Skeletal muscle tissue (tissue), 4 donors: Measurements from ENCODE around the gene PFKFB4. TPM values are rescaled to one million over a fixed set of nuclear protein-coding genes. Genes with fewer than 3 reads are reported as not detected.
A peak's percentile ranks its signal among the peaks of the same experiment; 100 is the strongest.

Source experiments
- H3K27ac ChIP-seq: one replicate; pipeline ENCODE4 v1.7.0; 2013; ENCODE audit warnings: mild to moderate bottlenecking, low read depth, low read length, inconsistent platforms
- H3K27me3 ChIP-seq, 3 donors: one replicate each; pipeline ENCODE4 v1.7.0; 2013; ENCODE audit warnings: low read length in 3 of 3; ENCODE audit not compliant: control insufficient read depth in 3 of 3, insufficient read depth in 3 of 3
- H3K36me3 ChIP-seq, 3 donors: one replicate each; pipeline ENCODE4 v1.7.0; 2013; ENCODE audit warnings: low read length in 3 of 3; ENCODE audit not compliant: control insufficient read depth in 3 of 3, insufficient read depth in 3 of 3
- H3K4me1 ChIP-seq, 3 donors: one replicate each; pipeline ENCODE4 v1.7.0; 2013; ENCODE audit warnings: low read length in 3 of 3, mild to moderate bottlenecking in 3 of 3; ENCODE audit not compliant: control insufficient read depth in 3 of 3, insufficient read depth in 3 of 3
- H3K4me3 ChIP-seq, 3 donors: one replicate each; pipeline ENCODE4 v1.7.0; 2013; ENCODE audit warnings: low read length in 3 of 3
- H3K9ac ChIP-seq, 3 donors: one replicate each; pipeline ENCODE4 v1.7.0; 2013; ENCODE audit warnings: low read length in 3 of 3, mild to moderate bottlenecking in 3 of 3, moderate library complexity in 2 of 3, low read depth in 1 of 3
- H3K9me3 ChIP-seq, 3 donors: one replicate each; pipeline ENCODE4 v1.7.0; 2013; ENCODE audit warnings: low read length in 3 of 3; ENCODE audit not compliant: control insufficient read depth in 3 of 3
- total RNA-seq: library from RNA; depleted of rRNA; stranded (reverse); fragments of >200 nt; gene quantifications from one replicate; pipeline ENCODE4 v1.2.3, GENCODE V29; 2014
- donor health status: Osteomylitis.

PFKFB4 gene
- total RNA-seq, 1 donor from 2014 or later = 8.4 TPM

GRCh38 chr3:48562367-48563095 is 5.9 kb upstream of the PFKFB4 start:
- H3K9ac ChIP-seq = peak overlapping the region in 1 of 3 donors; percentile 16
- H3K4me1 ChIP-seq = peaks cover 36 to 50% (median 43%) of the 10 kb centered on the region in 3 donors
- H3K4me3 ChIP-seq = no peak overlapping the region
- H3K9me3 ChIP-seq = no peaks in the 10 kb centered on the region
- no peaks in the 10 kb centered on the region for H3K27me3 ChIP-seq
- H3K36me3 ChIP-seq = peaks cover 0 to 4% (median 3%) of the 10 kb centered on the region in 3 donors
- no peak overlapping the region for H3K27ac ChIP-seq

- H3K27me3 ChIP-seq = no peaks in the 10 kb centered on the region
- H3K4me3 ChIP-seq = peak overlapping the region; percentile 61 to 76 (median 71)
- H3K9me3 ChIP-seq = no peaks in the 10 kb centered on the region
- peaks cover 0 to 3% (median 1%) of the 10 kb centered on the region in 3 donors for H3K36me3 ChIP-seq
- peaks cover 45 to 59% (median 52%) of the 10 kb centered on the region in 3 donors for H3K4me1 ChIP-seq
- peak overlapping the region; percentile 66 to 83 (median 71) for H3K9ac ChIP-seq
- H3K27ac ChIP-seq = peak overlapping the region; percentile 84
These were observed 4.6 kb upstream of the PFKFB4 start for GRCh38 chr3:48561045-48561736.

- peak overlapping the region; percentile 66 to 83 (median 71) for H3K9ac ChIP-seq
- no peaks in the 10 kb centered on the region for H3K9me3 ChIP-seq
- no peaks in the 10 kb centered on the region for H3K27me3 ChIP-seq
- H3K36me3 ChIP-seq = no peaks in the 10 kb centered on the region
- peak overlapping the region; percentile 61 to 76 (median 71) for H3K4me3 ChIP-seq
- H3K27ac ChIP-seq = peak overlapping the region; percentile 84
- H3K4me1 ChIP-seq = peaks cover 47 to 58% (median 55%) of the 10 kb centered on the region in 3 donors
These were observed 4.0 kb upstream of the PFKFB4 start for GRCh38 chr3:48560648-48561018.

- Histone ChIP-seq H3K4me1 (peaks cover 47 to 61% (median 55%) of the 10 kb centered on the region in 3 donors), H3K36me3 (no peaks in the 10 kb centered on the region), H3K9ac (peak overlapping the region in 1 of 3 donors; percentile 83), H3K27ac (peak overlapping the region; percentile 84), H3K27me3 (no peaks in the 10 kb centered on the region), H3K9me3 (no peaks in the 10 kb centered on the region), H3K4me3 (no peak overlapping the region)
These were observed 2.0 kb upstream of the PFKFB4 start for GRCh38 chr3:48558493-48559134.

- H3K27me3 ChIP-seq = no peaks in the 10 kb centered on the region
These were observed 431 bp downstream of the PFKFB4 start for GRCh38 chr3:48555949-48556795.

GRCh38 chr3:48555231-48555948 is 1.2 kb downstream of the PFKFB4 start:
- Histone ChIP-seq H3K4me3 (no peak overlapping the region), H3K4me1 (peaks cover 37 to 42% (median 39%) of the 10 kb centered on the region in 3 donors), H3K9ac (no peak overlapping the region), H3K27ac (no peak overlapping the region), H3K9me3 (no peaks in the 10 kb centered on the region), H3K27me3 (no peaks in the 10 kb centered on the region), H3K36me3 (no peaks in the 10 kb centered on the region)

More at GRCh38 chr3:48555949-48556795, 431 bp downstream of the PFKFB4 start:
- H3K27ac ChIP-seq = no peak overlapping the region
- H3K9me3 ChIP-seq = no peaks in the 10 kb centered on the region
- peaks cover 44 to 49% (median 46%) of the 10 kb centered on the region in 3 donors for H3K4me1 ChIP-seq
- H3K36me3 ChIP-seq = no peaks in the 10 kb centered on the region
- peak overlapping the region in 2 of 3 donors; percentile 50 to 65 for H3K9ac ChIP-seq
- peak overlapping the region; percentile 56 to 73 (median 65) for H3K4me3 ChIP-seq

GRCh38 chr3:48553886-48554845 is 2.4 kb downstream of the PFKFB4 start:
- no peak overlapping the region for H3K9ac ChIP-seq
- H3K27ac ChIP-seq = no peak overlapping the region
- H3K36me3 ChIP-seq = no peaks in the 10 kb centered on the region
- H3K4me1 ChIP-seq = peaks cover 25 to 29% (median 26%) of the 10 kb centered on the region in 3 donors
- no peak overlapping the region for H3K4me3 ChIP-seq
- H3K9me3 ChIP-seq = no peaks in the 10 kb centered on the region
- no peaks in the 10 kb centered on the region for H3K27me3 ChIP-seq

- Histone ChIP-seq H3K36me3 (no peaks in the 10 kb centered on the region), H3K9me3 (no peaks in the 10 kb centered on the region), H3K27ac (no peak overlapping the region), H3K4me3 (no peak overlapping the region), H3K27me3 (no peaks in the 10 kb centered on the region), H3K4me1 (peaks cover 21 to 24% (median 21%) of the 10 kb centered on the region in 3 donors), H3K9ac (no peak overlapping the region)
These were observed 3.2 kb downstream of the PFKFB4 start for GRCh38 chr3:48553361-48553760.
